Naive thymus-derived CD4-positive, alpha-beta T cell (primary cell): ENCODE data around the gene CPPED1. TPM values are rescaled to one million over a fixed set of nuclear protein-coding genes. Genes with fewer than 3 reads are reported as not detected.
A peak's percentile ranks its signal among the peaks of the same experiment; 100 is the strongest.

Source experiments
- ATAC-seq: fragments of 150-1000 bp; cut with Tn5 transposase; 2 replicates; pipeline ENCODE4 v1.10.0; 2021; ENCODE audit warnings: mild to moderate bottlenecking, moderate library complexity
- CTCF ChIA-PET: fragments of 350-600 bp; sonication (Branson Sonifier 250); formaldehyde crosslinking; loops from one replicate; lab custom pipeline; 2021; ENCODE audit warnings: antibody characterized with exemption; lab: Charles Lee
- POLR2A ChIA-PET: fragments of 350-600 bp; sonication (Branson Sonifier 250); formaldehyde crosslinking; loops from one replicate; lab custom pipeline; 2021; ENCODE audit warnings: antibody characterized with exemption, inconsistent platforms; lab: Charles Lee
- DNase-seq, 9 donors: peaks; one replicate each; pipeline versions ENCODE4 v3.0.0 to v3.0.0-alpha.2; 2020 to 2022; ENCODE audit warnings: mixed read lengths in 1 of 9
- H3K27ac ChIP-seq: one replicate; pipeline ENCODE4 v1.7.0; 2013; ENCODE audit warnings: mild to moderate bottlenecking, low read depth, low read length, moderate library complexity
- H3K27me3 ChIP-seq, 2 donors: one replicate each; pipeline ENCODE4 v1.7.0; 2013; ENCODE audit warnings: low read length in 2 of 2, mild to moderate bottlenecking in 2 of 2, moderate library complexity in 2 of 2; ENCODE audit not compliant: control insufficient read depth in 2 of 2, insufficient read depth in 2 of 2
- H3K36me3 ChIP-seq, 3 experiments: 1 replicate in 2 of 3; 2 replicates in 1 of 3; pipeline ENCODE4 v1.7.0; 2013; ENCODE audit warnings: low read length in 3 of 3, mild to moderate bottlenecking in 3 of 3, moderate library complexity in 1 of 3; ENCODE audit not compliant: insufficient read depth in 3 of 3, control insufficient read depth in 2 of 3
- H3K4me1 ChIP-seq, 2 donors: one replicate each; pipeline ENCODE4 v1.7.0; 2013; ENCODE audit warnings: low read length in 2 of 2, mild to moderate bottlenecking in 2 of 2, moderate library complexity in 1 of 2; ENCODE audit not compliant: control insufficient read depth in 2 of 2, insufficient read depth in 2 of 2
- H3K4me3 ChIP-seq: 2 replicates; pipeline ENCODE4 v1.7.0; 2013; ENCODE audit warnings: mild to moderate bottlenecking, low read length
- H3K9me3 ChIP-seq, 3 experiments: 1 replicate in 2 of 3; 2 replicates in 1 of 3; pipeline ENCODE4 v1.7.0; 2013; ENCODE audit warnings: low read length in 3 of 3; ENCODE audit not compliant: control insufficient read depth in 2 of 3
- H3K27ac Mint-ChIP-seq, 9 donors: one replicate each; pipeline ENCODE4 v1.8.0; 2020 to 2022; ENCODE audit warnings: mixed read lengths in 9 of 9, mild to moderate bottlenecking in 8 of 9, moderate library complexity in 5 of 9, inconsistent platforms in 2 of 9
- H3K27me3 Mint-ChIP-seq, 5 donors: one replicate each; pipeline ENCODE4 v1.8.0; 2021 to 2022; ENCODE audit warnings: mixed read lengths in 5 of 5, mild to moderate bottlenecking in 1 of 5
- H3K36me3 Mint-ChIP-seq, 5 donors: one replicate each; pipeline ENCODE4 v1.8.0; 2020 to 2022; ENCODE audit warnings: mixed read lengths in 5 of 5, mild to moderate bottlenecking in 3 of 5, inconsistent platforms in 1 of 5
- H3K4me1 Mint-ChIP-seq, 7 donors: one replicate each; pipeline ENCODE4 v1.8.0; 2020 to 2022; ENCODE audit warnings: mixed read lengths in 7 of 7, mild to moderate bottlenecking in 3 of 7, inconsistent platforms in 1 of 7
- H3K4me3 Mint-ChIP-seq, 10 donors: one replicate each; pipeline ENCODE4 v1.8.0; 2020 to 2022; ENCODE audit warnings: mild to moderate bottlenecking in 10 of 10, mixed read lengths in 10 of 10, moderate library complexity in 6 of 10, inconsistent platforms in 2 of 10
- H3K9me3 Mint-ChIP-seq, 11 donors: one replicate each; pipeline ENCODE4 v1.8.0; 2020 to 2022; ENCODE audit warnings: mixed read lengths in 11 of 11, mild to moderate bottlenecking in 4 of 11, inconsistent platforms in 1 of 11, moderate library complexity in 1 of 11
- intact Hi-C, 2 donors: fragments of 100-400 bp; cut with micrococcal nuclease; formaldehyde crosslinking; loops; one replicate each; pipeline ENCODE4 v1.15.1; 2023
- polyA plus RNA-seq, 2 donors: library from polyadenylated mRNA; unstranded; fragments of 300-500 nt; fragmentation: Illumina TruSeq; gene quantifications; one replicate each; pipeline ENCODE4 v1.2.3, GENCODE V29; 2021
- total RNA-seq, 6 experiments: library from RNA in 5 of 6; stranded (reverse) in 5 of 6; gene quantifications; 1 replicate in 5 of 6; 2 replicates in 1 of 6; pipeline ENCODE4 v1.2.3 and lab custom pipeline; 2021 to 2026

The CPPED1 gene
- total and polyA plus RNA-seq, 7 experiments from 2014 or later, result 2.4 to 56.5 (median 3.8) TPM

DNA sequence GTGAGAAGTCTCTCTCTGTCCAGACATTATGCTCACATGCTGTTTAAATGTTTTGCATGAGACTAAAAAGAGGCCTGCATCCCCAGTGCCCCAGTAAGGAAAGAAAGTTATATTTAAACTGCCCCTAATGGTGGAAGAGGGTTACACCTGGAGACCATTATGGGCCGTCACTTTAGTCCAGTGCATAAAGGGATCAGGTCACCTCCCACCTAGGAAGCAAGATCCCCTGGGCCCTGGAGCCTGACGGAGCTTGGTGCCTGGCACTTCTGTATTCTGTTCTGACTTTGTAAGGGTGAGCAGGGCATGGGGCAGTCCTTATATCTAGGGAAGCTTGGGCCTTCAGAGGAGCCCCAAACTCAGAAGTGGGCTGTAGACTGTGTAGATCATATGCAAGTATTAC, 67.9 kb downstream of the CPPED1 start:
- no peaks in the 10 kb centered on the region for H3K27me3 ChIP-seq
- no peak for DNase-seq
- peaks cover 18 to 60% (median 53%) of the 10 kb centered on the region in 5 donors for H3K36me3 Mint-ChIP-seq

DNA sequence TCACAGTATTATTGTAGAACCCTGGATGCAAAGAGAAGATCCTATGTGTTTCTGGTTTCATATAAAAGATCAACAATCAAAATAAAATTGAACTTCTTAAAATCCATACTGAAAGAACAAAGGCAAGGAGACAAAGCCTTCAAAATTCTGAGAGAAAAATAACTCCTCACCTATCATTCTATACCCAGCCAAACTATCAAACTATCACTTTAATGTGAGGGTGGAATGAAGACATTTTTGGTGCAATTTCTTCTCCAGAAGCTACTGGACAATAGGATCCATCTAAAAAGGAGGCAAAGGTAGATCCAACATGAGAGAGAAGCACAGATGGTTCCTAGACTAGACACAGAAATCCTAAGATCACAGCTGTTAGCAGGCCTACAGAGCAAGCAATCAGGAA, 71.1 kb downstream of the CPPED1 start:
- Histone ChIP-seq H3K4me1 (no peaks in the 10 kb centered on the region), H3K4me3 (no peak overlapping the region), H3K36me3 (no peaks in the 10 kb centered on the region), H3K27ac (no peak overlapping the region), H3K27me3 (no peaks in the 10 kb centered on the region), H3K9me3 (peaks cover 0 to 13% (median 0%) of the 10 kb centered on the region in 3 experiments)
- Mint-ChIP-seq H3K36me3 (peaks cover 11 to 47% (median 45%) of the 10 kb centered on the region in 5 donors), H3K9me3 (peaks cover 0 to 50% (median 30%) of the 10 kb centered on the region in 11 donors), H3K4me1 (peaks cover 0 to 8% (median 0%) of the 10 kb centered on the region in 7 donors), H3K27ac (no peak overlapping the region), H3K27me3 (no peaks in the 10 kb centered on the region), H3K4me3 (no peak overlapping the region)
- intact Hi-C loops, result no loop called here
- ATAC-seq (no peak), DNase-seq (no peak)
- POLR2A ChIA-PET, result no interaction called here
- CTCF ChIA-PET, result no interaction called here

More for the DNA sequence above, 67.9 kb downstream of the CPPED1 start:
- no peak overlapping the region for H3K27ac Mint-ChIP-seq
- intact Hi-C loops, result no loop called here
- ChIA-PET CTCF (no interaction called here), POLR2A (no interaction called here)
- Histone ChIP-seq H3K9me3 (peaks cover 0 to 13% (median 0%) of the 10 kb centered on the region in 3 experiments), H3K4me1 (no peaks in the 10 kb centered on the region), H3K4me3 (no peak overlapping the region), H3K27ac (no peak overlapping the region), H3K36me3 (no peaks in the 10 kb centered on the region)
- H3K4me3 Mint-ChIP-seq, result no peak overlapping the region
- peaks cover 0 to 5% (median 0%) of the 10 kb centered on the region in 7 donors for H3K4me1 Mint-ChIP-seq
- peaks cover 0 to 49% (median 25%) of the 10 kb centered on the region in 11 donors for H3K9me3 Mint-ChIP-seq
- H3K27me3 Mint-ChIP-seq, result no peaks in the 10 kb centered on the region
- no peak for ATAC-seq

GRCh38 chr16:12729448-12729847, 74.2 kb downstream of the CPPED1 start:
- H3K9me3 Mint-ChIP-seq, result peaks cover 0 to 40% (median 20%) of the 10 kb centered on the region in 11 donors
- H3K36me3 Mint-ChIP-seq, result peaks cover 11 to 33% (median 30%) of the 10 kb centered on the region in 5 donors
- DNase-seq (no peak), ATAC-seq (no peak)
- H3K4me1 ChIP-seq, result no peaks in the 10 kb centered on the region
- H3K36me3 ChIP-seq, result no peaks in the 10 kb centered on the region
- POLR2A ChIA-PET, result no interaction called here
- H3K27ac Mint-ChIP-seq, result no peak overlapping the region
- no peak overlapping the region for H3K27ac ChIP-seq
- no peak overlapping the region for H3K4me3 Mint-ChIP-seq
- CTCF ChIA-PET, result no interaction called here
- peaks cover 0 to 6% (median 0%) of the 10 kb centered on the region in 7 donors for H3K4me1 Mint-ChIP-seq
- intact Hi-C loops, result no loop called here
- no peak overlapping the region for H3K4me3 ChIP-seq
- no peaks in the 10 kb centered on the region for H3K27me3 ChIP-seq
- no peaks in the 10 kb centered on the region for H3K27me3 Mint-ChIP-seq
- H3K9me3 ChIP-seq, result peaks cover 0 to 13% (median 0%) of the 10 kb centered on the region in 3 experiments

- Histone ChIP-seq H3K36me3 (no peaks in the 10 kb centered on the region), H3K9me3 (peaks cover 0 to 13% (median 0%) of the 10 kb centered on the region in 3 experiments), H3K4me1 (no peaks in the 10 kb centered on the region), H3K4me3 (no peak overlapping the region), H3K27ac (no peak overlapping the region), H3K27me3 (no peaks in the 10 kb centered on the region)
- ATAC-seq (no peak), DNase-seq (no peak)
- Mint-ChIP-seq H3K36me3 (peaks cover 11 to 31% (median 26%) of the 10 kb centered on the region in 5 donors), H3K4me3 (no peak overlapping the region), H3K4me1 (peaks cover 0 to 6% (median 0%) of the 10 kb centered on the region in 7 donors), H3K27ac (no peak overlapping the region), H3K27me3 (no peaks in the 10 kb centered on the region), H3K9me3 (peaks cover 0 to 35% (median 16%) of the 10 kb centered on the region in 11 donors)
- intact Hi-C loops, result no loop called here
- ChIA-PET POLR2A (no interaction called here), CTCF (no interaction called here)
Observed at GRCh38 chr16:12728469-12728868, 75.2 kb downstream of the CPPED1 start.

DNA sequence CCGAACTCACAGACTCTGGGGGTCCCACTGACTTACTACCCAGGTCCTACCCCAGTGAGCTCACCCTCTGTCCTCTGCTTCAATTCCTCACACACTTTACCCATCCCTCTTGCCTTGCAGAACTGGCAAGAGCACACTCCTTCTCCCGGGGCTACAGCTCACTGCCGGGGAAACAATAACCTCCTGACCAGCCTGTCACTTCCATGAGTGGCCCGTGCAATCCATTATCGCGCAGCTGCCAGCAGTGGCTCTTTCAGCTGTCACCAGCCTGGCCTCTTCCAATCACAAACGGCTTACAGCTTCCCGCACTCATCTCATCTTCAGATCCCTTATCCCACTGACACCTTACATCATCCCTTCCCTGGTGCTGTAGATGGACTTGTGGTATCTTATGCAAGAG, 79.5 kb downstream of the CPPED1 start:
- Histone ChIP-seq H3K9me3 (no peaks in the 10 kb centered on the region), H3K4me3 (no peak overlapping the region), H3K27ac (no peak overlapping the region), H3K27me3 (no peaks in the 10 kb centered on the region), H3K4me1 (no peaks in the 10 kb centered on the region), H3K36me3 (no peaks in the 10 kb centered on the region)
- peaks cover 0 to 4% (median 0%) of the 10 kb centered on the region in 7 donors for H3K4me1 Mint-ChIP-seq
- H3K4me3 Mint-ChIP-seq, result no peak overlapping the region
- intact Hi-C loops, result no loop called here
- ATAC-seq (no peak), DNase-seq (no peak)
- no peaks in the 10 kb centered on the region for H3K27me3 Mint-ChIP-seq
- no peak overlapping the region for H3K27ac Mint-ChIP-seq
- ChIA-PET CTCF (interaction anchor here (0.6 kb wide), 1 partner anchor 59 kb away, joined by 5 read pairs; no protein-coding TSS in a partner anchor), POLR2A (no interaction called here)
- H3K36me3 Mint-ChIP-seq, result peaks cover 0 to 22% (median 10%) of the 10 kb centered on the region in 5 donors
- peaks cover 0 to 13% (median 5%) of the 10 kb centered on the region in 11 donors for H3K9me3 Mint-ChIP-seq

DNA sequence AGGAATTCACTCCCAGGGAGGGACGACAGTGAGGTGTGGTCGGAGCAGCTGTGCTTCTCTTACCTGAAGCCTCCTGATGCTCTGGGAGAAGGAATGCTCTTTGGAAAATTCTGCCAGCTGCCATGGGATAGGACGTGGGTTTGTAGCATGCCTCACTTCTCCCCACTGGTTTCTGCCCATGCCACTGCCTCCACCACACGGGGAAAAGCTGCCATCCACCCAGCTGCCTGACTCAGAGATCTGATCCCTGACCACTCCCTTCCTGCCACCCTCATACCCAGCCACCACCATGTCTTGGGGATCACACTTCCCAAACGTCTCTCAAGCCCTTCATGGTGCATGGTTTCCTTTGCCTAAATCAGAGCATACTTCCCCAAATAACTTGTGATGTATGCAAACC, 80.0 kb downstream of the CPPED1 start:
- H3K9me3 Mint-ChIP-seq, result peaks cover 0 to 19% (median 5%) of the 10 kb centered on the region in 11 donors
- Histone ChIP-seq H3K36me3 (no peaks in the 10 kb centered on the region), H3K9me3 (no peaks in the 10 kb centered on the region), H3K27me3 (no peaks in the 10 kb centered on the region), H3K4me1 (no peaks in the 10 kb centered on the region), H3K4me3 (no peak overlapping the region), H3K27ac (no peak overlapping the region)
- DNase-seq (no peak), ATAC-seq (no peak)
- intact Hi-C loops, result no loop called here
- no peaks in the 10 kb centered on the region for H3K27me3 Mint-ChIP-seq
- peaks cover 0 to 27% (median 14%) of the 10 kb centered on the region in 5 donors for H3K36me3 Mint-ChIP-seq
- no peak overlapping the region for H3K27ac Mint-ChIP-seq
- ChIA-PET POLR2A (no interaction called here), CTCF (no interaction called here)
- peak overlapping the region in 1 of 10 donors; percentile 16 for H3K4me3 Mint-ChIP-seq
- peaks cover 0 to 4% (median 0%) of the 10 kb centered on the region in 7 donors for H3K4me1 Mint-ChIP-seq

- H3K27me3 ChIP-seq, result no peaks in the 10 kb centered on the region
- H3K27ac Mint-ChIP-seq, result no peak overlapping the region
- H3K9me3 ChIP-seq, result no peaks in the 10 kb centered on the region
- peaks cover 0 to 4% (median 0%) of the 10 kb centered on the region in 7 donors for H3K4me1 Mint-ChIP-seq
- H3K9me3 Mint-ChIP-seq, result peaks cover 0 to 22% (median 5%) of the 10 kb centered on the region in 11 donors
- H3K36me3 ChIP-seq, result no peaks in the 10 kb centered on the region
- ATAC-seq, result no peak
- H3K36me3 Mint-ChIP-seq, result peaks cover 0 to 32% (median 14%) of the 10 kb centered on the region in 5 donors
- no peak overlapping the region for H3K4me3 Mint-ChIP-seq
- no peaks in the 10 kb centered on the region for H3K27me3 Mint-ChIP-seq
- POLR2A ChIA-PET, result no interaction called here
- no peak for DNase-seq
- no peak overlapping the region for H3K27ac ChIP-seq
- CTCF ChIA-PET, result no interaction called here
- intact Hi-C loops, result no loop called here
- no peaks in the 10 kb centered on the region for H3K4me1 ChIP-seq
- H3K4me3 ChIP-seq, result no peak overlapping the region
Observed at GRCh38 chr16:12721841-12722421, 81.8 kb downstream of the CPPED1 start.
